ENCODE measurements around the gene CHN2.

DNA sequence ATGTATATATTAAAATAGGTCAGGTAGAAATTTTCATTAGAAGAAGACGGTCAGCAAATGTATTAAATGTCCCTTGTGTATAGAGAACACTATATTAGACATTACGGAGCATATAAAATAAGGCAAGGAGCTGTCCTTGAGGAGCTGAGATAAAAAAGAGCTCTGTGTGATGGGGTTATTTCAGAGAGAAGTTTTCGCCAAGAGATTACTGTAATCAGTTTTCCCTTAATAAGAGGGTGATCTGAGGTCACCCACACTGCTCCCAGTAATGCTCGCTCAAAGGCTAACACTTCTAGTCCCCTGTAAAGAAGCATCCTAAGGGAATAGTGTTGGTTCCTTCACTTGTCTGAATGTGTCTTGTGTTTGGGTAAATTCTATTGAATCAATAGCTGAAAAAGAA, 282.3 kb downstream of the CHN2 start:
- TF ChIP-seq, protein P1, sequence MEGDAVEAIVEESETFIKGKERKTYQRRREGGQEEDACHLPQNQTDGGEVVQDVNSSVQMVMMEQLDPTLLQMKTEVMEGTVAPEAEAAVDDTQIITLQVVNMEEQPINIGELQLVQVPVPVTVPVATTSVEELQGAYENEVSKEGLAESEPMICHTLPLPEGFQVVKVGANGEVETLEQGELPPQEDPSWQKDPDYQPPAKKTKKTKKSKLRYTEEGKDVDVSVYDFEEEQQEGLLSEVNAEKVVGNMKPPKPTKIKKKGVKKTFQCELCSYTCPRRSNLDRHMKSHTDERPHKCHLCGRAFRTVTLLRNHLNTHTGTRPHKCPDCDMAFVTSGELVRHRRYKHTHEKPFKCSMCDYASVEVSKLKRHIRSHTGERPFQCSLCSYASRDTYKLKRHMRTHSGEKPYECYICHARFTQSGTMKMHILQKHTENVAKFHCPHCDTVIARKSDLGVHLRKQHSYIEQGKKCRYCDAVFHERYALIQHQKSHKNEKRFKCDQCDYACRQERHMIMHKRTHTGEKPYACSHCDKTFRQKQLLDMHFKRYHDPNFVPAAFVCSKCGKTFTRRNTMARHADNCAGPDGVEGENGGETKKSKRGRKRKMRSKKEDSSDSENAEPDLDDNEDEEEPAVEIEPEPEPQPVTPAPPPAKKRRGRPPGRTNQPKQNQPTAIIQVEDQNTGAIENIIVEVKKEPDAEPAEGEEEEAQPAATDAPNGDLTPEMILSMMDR (IDR thresholded peaks at IDR 0.05): no peak
- TF ChIP-seq EZH2 (IDR thresholded peaks at IDR 0.05; ENCODE audit: borderline replicate concordance, insufficient read depth, low read depth, low read length, poor library complexity, severe bottlenecking): no peak

All from B cell (primary cell).